Ectodermal cell (in vitro differentiated cells): ENCODE data around the gene RBBP8NL.
A peak's percentile ranks its signal among the peaks of the same experiment; 100 is the strongest.

Experiments used
- H3K27ac ChIP-seq: 2 replicates; pipeline ENCODE4 v1.7.0; 2013; ENCODE audit warnings: mild to moderate bottlenecking, low read depth, low read length; ENCODE audit not compliant: insufficient read depth, poor library complexity, severe bottlenecking
- H3K27me3 ChIP-seq: 2 replicates; pipeline ENCODE4 v1.7.0; 2013; ENCODE audit warnings: mild to moderate bottlenecking, low read length; ENCODE audit not compliant: insufficient read depth, control insufficient read depth, poor library complexity, severe bottlenecking
- H3K36me3 ChIP-seq: one replicate; pipeline ENCODE4 v1.7.0; 2013; ENCODE audit warnings: low read length; ENCODE audit not compliant: control insufficient read depth, insufficient read depth
- H3K4me1 ChIP-seq: one replicate; pipeline ENCODE4 v1.7.0; 2013; ENCODE audit warnings: low read length; ENCODE audit not compliant: control insufficient read depth, insufficient read depth
- H3K4me3 ChIP-seq: 2 replicates; pipeline ENCODE4 v1.7.0; 2013; ENCODE audit warnings: low read depth, low read length, control low read depth; ENCODE audit not compliant: insufficient read depth
- H3K9me3 ChIP-seq: 2 replicates; pipeline ENCODE4 v1.7.0; 2013; ENCODE audit warnings: mild to moderate bottlenecking, low read length, moderate library complexity; ENCODE audit not compliant: control insufficient read depth
- WGBS, 2 experiments: methylation state at CpG; one replicate each; pipeline ENCODE4 v1.1.7; 2013; ENCODE audit warnings: missing lambda C conversion rate in 2 of 2; 5-methylcytosine and 5-hydroxymethylcytosine counted together

RBBP8NL gene

DNA sequence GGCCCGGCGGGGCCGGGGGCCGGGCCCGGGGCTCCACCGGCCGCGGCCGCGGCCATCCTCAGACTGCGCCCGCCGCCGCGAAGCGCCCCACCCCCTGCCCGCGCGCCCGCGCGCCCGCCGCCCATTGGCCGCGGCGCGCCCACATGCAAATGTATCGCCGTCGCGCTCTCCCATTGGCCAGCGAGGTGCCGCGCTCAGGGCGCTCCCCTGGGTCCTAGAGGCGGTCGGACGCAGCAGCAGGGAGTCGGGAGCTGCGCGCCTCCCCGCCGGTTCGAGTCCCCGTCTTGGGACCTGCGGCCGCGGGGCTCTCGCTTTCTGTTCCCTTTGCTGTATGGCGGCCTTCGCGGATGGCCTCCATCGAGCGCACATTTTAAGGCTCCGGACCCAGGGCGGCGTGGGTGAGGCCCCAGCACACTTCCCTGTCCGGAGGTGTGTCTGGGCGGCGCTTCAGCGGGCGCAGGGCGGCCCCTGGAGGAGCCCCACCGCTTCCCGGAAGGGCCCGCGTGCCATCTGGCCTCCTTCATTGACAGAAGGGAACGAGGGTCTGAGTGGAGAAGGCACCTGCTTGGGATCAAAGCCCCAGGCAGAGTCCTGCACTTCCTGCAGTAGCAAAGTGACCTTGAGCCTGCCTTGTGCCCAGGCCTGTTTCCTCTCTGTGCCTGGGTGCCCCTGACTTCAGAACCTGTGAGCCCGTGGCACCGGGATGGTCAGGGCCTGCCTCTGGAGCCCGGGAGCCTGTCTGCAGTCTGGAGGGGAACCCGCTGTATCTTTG is 19.9 kb downstream of the RBBP8NL start, which contains the start of gene CABLES2:
CABLES2 (minus strand) TSS at position 65 of the 772 bp plus-strand sequence; CDS start at position 56, 9 bp downstream.
- Histone ChIP-seq H3K9me3 (no peaks in the 10 kb centered on the region), H3K27ac (no peak within 1 kb of the TSS), H3K27me3 (peaks cover 18% of the 10 kb centered on the region), H3K36me3 (no peaks in the 10 kb centered on the region), H3K4me1 (peaks cover 10% of the 10 kb centered on the region), H3K4me3 (peak within 1 kb of the TSS; percentile 63)
- WGBS, 2 experiments, result 9% methylated on average over 73 of the region's 73 CpGs

DNA sequence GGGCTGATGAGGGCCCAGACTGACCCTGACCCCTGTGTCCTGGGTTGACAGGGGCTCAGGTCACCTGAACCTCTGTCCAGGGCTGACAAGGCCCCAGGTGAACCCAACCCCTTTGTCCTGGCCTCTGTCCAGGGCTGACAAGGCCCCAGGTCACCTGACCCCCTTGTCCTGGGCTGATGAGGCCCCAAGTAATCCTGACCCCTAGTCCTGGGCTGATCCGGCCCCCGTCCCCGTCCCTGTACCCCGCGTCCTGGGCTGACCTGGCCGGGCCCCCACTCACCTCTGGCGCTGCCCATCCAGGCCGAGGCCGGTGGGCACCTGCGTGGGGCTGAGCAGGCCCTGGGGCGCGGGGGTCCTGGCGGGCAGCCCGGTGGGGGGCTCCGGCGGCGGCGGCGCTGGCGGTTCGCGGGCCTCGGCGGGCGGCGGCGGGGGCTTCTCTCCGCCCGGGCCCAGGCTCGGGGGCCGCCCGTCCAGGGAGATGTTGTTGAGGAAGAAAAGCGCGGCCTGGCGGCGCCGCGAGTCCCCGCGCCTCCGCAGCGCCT is 20.6 kb downstream of the RBBP8NL start:
- Histone ChIP-seq H3K27ac (no peak overlapping the region), H3K4me3 (peak overlapping the region; percentile 63), H3K4me1 (peaks cover 10% of the 10 kb centered on the region), H3K9me3 (no peaks in the 10 kb centered on the region), H3K36me3 (no peaks in the 10 kb centered on the region), H3K27me3 (peaks cover 18% of the 10 kb centered on the region)
- 2% methylated on average over 42 of the region's 42 CpGs for WGBS, 2 experiments

DNA sequence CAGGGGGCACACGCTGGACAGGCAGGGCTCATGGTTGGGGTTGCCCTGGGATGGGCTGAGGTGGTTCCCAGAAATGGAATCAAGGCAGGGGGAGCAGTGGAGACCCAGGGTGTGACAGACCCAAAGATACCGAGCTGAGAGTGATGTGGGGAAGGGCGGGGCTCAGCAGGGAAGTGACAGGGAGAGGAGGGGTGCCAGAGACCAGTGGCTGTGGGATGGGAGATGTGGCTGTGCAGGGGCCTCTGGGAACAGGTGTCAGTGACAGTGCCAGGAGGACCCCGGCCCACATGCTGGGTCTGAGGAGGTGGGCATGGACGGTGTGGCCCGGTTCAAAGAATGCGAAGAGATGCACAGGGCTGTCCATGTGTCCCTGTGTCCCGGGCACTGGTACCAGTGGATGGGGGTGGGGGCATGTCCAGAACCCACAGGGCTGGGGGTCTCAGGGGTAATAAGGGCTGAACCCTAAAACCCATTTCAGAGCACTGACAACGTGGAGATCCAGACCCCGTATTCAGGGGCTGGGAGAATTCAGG is 21.3 kb downstream of the RBBP8NL start:
- Histone ChIP-seq H3K4me1 (peaks cover 10% of the 10 kb centered on the region), H3K9me3 (no peaks in the 10 kb centered on the region), H3K4me3 (peak overlapping the region; percentile 63), H3K27ac (no peak overlapping the region), H3K27me3 (peaks cover 18% of the 10 kb centered on the region), H3K36me3 (no peaks in the 10 kb centered on the region)
- WGBS, 2 experiments, result 84 to 85% methylated on average over 10 of the region's 10 CpGs

DNA sequence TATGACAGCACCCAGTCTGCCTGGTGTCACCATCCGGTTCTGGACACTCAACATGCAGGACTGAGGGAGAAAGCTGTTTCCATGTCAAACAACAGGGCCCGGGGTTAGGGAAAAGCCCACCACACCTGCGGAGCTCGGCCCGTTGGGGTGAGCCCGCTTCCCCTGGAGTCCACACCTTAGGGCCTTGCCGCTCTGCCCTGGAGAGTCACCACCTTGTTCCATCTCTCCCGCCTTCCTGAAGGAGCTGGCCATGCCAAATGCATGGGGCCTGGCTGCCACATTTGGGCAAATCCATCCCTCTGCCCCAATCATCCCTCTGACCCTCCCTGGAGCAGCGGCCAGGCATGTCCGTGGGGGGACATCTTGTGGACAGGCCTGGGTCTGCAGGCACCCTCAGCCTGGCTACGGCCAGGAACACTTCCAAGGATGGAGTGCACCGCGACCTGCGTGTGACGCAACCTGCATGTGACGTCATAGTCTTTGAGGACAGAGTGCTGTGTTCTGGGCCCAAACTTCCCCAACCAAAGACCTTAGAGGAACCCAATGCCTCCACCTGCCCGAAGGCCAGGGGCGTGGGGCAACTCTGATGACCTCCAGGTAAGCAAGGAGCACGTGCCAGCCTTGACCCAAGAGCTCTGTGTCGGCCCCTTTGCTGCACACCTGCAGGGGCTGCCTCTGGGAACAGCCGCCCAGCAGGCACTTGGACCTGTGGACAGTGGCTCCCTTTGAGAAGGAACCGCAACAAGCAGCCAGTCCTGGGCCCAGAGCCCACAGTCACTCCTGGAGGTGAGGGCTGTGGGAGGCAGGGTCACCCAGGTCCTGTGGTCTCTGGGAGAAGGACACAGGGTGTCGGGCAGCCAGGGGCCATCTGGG is 22.0 kb downstream of the RBBP8NL start:
- 80 to 81% methylated on average over 23 of the region's 23 CpGs for WGBS, 2 experiments
- no peaks in the 10 kb centered on the region for H3K9me3 ChIP-seq
- no peak overlapping the region for H3K4me3 ChIP-seq
- H3K4me1 ChIP-seq, result peaks cover 10% of the 10 kb centered on the region
- no peak overlapping the region for H3K27ac ChIP-seq
- H3K27me3 ChIP-seq, result peaks cover 18% of the 10 kb centered on the region
- H3K36me3 ChIP-seq, result no peaks in the 10 kb centered on the region

DNA sequence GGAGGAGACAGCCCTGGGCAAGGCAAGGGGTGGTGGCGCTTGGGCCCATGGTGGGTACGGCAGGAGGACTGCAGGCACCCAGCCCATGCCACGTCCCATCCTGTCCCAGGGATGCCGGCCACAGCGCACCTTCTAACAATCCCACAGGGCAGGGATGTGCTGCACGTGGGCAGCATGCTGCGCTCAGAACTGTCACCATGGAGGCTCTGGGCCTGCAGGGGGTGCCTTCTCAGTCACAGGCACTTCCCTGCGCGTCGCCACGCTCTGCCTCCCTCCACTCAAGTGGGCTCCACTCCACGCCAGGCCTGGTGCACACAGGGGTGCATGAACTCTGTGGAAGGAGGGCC is 22.6 kb downstream of the RBBP8NL start:
- H3K4me1 ChIP-seq, result peaks cover 10% of the 10 kb centered on the region
- 94 to 96% methylated on average over 12 of the region's 12 CpGs for WGBS, 2 experiments
- H3K27ac ChIP-seq, result no peak overlapping the region
- H3K36me3 ChIP-seq, result no peaks in the 10 kb centered on the region
- H3K27me3 ChIP-seq, result peaks cover 15% of the 10 kb centered on the region
- no peak overlapping the region for H3K4me3 ChIP-seq
- no peaks in the 10 kb centered on the region for H3K9me3 ChIP-seq

DNA sequence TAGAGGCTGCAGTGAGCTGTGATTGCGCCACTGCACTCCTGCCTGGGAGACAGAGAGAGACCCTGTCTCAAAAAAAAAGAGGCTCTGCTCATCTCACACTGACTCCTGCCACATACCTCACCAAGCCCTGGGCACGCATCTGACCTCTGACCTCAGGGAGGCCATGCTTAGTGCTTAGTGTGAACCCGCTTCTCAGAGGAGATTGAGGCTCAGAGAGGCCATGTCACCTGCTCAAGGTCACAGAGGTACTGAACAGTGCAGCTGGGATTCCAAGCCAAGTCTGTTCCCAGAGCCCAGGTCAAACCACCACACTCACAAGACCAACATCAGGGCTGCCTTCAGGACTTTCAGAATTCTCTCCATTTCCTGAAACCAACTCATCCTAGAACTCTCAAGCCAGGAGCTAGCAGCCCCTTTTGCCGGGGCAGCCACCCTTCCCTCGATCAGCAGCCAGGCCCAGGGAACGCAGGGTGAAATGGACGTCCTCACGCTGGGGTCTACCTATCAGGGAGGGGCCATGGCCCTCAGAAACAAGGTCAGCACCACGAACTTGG is 23.1 kb downstream of the RBBP8NL start:
- WGBS, 2 experiments, result 94% methylated on average over 9 of the region's 9 CpGs
- no peak overlapping the region for H3K4me3 ChIP-seq
- peaks cover 10% of the 10 kb centered on the region for H3K4me1 ChIP-seq
- H3K36me3 ChIP-seq, result no peaks in the 10 kb centered on the region
- H3K27me3 ChIP-seq, result peaks cover 10% of the 10 kb centered on the region
- no peaks in the 10 kb centered on the region for H3K9me3 ChIP-seq
- H3K27ac ChIP-seq, result no peak overlapping the region

DNA sequence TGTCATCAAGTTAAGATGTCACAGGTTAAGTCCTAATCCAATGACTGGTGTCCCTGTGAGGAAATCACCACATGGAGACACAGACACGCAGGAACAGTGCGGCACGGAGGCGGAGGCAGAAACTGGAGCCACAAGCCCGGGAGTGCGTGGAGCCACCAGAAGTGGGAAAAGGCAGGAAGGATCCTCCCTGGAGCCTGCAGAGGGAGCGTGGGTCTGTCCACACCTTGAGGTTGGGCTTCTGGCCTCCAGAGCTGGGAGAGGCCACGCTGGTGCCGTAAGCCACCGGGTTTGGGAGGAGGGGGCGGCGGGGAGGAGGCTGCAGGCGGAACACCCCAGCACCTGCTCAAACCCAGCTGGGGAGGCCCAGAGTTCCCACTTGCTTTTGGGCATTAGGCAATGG is 24.0 kb downstream of the RBBP8NL start:
- Histone ChIP-seq H3K4me1 (peaks cover 10% of the 10 kb centered on the region), H3K4me3 (no peak overlapping the region), H3K27ac (no peak overlapping the region), H3K9me3 (no peaks in the 10 kb centered on the region), H3K36me3 (no peaks in the 10 kb centered on the region), H3K27me3 (peaks cover 4% of the 10 kb centered on the region)
- WGBS, 2 experiments, result 94% methylated on average over 13 of the region's 13 CpGs

DNA sequence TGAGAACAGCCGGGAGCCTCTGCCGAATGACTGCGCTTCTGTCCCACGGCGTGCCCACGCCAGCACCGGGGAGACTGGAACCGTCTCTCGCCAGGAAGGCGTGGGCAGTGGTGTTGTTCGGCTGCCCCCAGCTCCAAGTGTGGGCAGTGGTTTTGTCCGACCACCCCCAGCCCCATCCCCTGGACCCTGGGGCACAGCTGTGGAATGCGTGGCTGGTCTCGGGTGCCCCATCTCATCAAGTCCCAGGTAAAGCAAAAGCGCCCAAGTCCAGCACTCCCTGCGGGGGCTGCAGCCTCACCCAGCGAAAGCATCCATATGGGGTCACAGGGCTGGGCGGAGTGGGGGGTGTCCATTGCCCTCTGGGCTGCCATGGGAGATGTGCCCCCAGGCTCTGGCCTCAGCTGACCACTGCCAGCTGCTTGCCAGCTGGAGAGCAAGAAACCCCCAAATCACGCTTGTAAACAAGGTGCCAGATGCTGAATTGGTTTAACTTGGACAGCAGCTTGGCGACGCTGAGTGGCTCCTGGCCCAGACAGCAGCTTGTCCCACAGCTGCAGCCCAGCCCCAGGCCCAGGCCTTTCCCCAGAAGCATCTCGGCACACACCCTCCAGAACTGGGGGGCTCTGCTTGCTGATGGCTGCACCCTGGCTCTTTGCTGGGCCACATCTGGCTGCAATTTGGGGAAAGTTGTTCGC is 24.7 kb downstream of the RBBP8NL start:
- no peak overlapping the region for H3K4me3 ChIP-seq
- H3K4me1 ChIP-seq, result peaks cover 10% of the 10 kb centered on the region
- H3K9me3 ChIP-seq, result no peaks in the 10 kb centered on the region
- 95 to 96% methylated on average over 23 of the region's 23 CpGs for WGBS, 2 experiments
- no peaks in the 10 kb centered on the region for H3K36me3 ChIP-seq
- H3K27me3 ChIP-seq, result no peaks in the 10 kb centered on the region
- no peak overlapping the region for H3K27ac ChIP-seq

DNA sequence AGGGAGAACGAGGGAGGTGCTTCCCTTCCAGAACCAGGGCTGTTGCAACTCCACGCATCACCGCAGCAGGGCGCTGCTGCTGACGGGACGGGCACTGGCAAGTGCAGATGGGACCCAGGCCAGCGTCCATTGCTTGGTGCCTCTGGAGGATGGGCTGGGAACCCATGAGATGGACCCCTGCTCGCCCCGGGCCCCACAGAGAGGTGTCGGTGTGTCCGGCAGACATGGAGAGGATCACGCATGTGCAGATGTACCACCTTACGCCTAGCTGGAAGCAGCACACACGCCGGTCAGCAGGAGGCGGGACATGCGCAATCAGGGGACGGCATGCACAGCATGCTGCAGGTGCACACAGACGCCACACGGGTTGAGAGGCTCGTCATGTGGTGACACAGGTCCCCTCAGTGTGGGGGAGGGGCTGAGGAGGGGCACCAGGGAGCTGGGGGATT is 26.0 kb downstream of the RBBP8NL start:
- Histone ChIP-seq H3K9me3 (no peaks in the 10 kb centered on the region), H3K27ac (no peak overlapping the region), H3K4me1 (peaks cover 7% of the 10 kb centered on the region), H3K27me3 (no peaks in the 10 kb centered on the region), H3K36me3 (no peaks in the 10 kb centered on the region), H3K4me3 (no peak overlapping the region)
- 84 to 87% methylated on average over 21 of the region's 21 CpGs for WGBS, 2 experiments
